ENCODE data around the gene FAM47C.
"Not testable (repeated sequence)": the region's sequence is repeated elsewhere in the genome, so short reads cannot be mapped to it uniquely, and the experiment has no call there.

Gene FAM47C

DNA sequence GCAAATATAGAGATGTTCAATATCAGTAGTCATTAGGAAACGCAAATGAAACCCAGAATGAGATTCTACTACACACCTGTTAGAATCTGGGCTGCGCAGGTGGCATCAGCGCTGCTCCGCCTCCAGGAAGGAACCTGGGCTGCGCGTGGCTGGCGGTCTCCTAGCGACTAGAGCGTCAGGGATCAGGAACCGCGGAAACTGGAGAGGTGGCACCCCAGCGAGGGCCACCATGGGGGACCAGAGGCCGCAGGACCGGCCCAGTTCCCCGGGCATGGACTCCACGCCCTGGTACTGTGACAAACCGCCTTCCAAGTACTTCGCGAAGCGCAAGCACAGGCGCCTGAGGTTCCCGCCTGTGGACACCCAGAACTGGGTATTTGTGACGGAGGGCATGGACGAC lies at the start of gene FAM47C:
TSS of gene FAM47C (plus strand) at position 185 of the 400 bp plus-strand sequence. CDS start at position 230, 45 bp downstream.
- FAIRE-seq; DNase-seq (ENCODE audit: insufficient read length, low spot score): not testable (repeated sequence)

- DNase-seq (ENCODE audit: insufficient read length, low spot score) (no peak), FAIRE-seq (no peak)
- TF ChIP-seq CTCF (IDR thresholded peaks at IDR 0.05; ENCODE audit: insufficient read depth, missing control alignments), result no peak
Observed at GRCh38 chrX:36961590-36961989, 46.6 kb upstream of the FAM47C start.

DNA sequence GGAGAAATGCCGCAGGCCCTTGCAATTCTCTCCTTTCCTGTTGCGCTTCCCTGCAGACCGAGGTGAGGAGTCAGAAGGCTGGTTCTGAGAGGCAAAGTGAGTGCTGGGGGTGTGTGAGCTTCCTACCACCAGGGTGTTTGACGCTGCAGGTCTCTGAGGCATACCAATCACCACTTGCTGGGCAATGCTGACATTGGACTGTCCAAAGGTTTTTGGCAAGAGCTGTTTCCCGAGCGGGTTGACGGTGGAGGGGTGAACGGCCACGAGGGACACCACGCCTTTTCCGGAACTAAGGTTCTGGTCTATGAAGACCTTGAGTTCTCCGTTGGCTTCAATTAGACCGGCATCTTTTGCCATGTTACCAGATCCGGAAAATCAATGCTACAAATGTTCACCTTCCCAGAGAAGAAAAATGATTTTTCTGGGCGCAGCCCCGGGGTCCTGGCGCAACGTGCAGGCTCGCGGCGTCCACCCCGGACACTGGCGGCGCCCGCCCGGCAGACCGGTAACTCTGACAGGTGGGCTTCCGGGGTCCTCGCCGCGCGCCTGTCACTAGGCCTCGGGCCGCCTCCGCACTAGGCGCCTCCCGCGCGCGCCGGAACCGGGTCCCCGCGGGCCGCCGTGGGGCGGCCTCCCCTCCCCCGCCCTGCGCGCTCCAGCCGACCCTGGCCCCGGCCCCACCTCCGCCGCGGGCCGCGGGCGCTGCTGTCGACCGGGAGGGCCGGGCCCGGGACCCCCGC lies 44.9 kb upstream of the FAM47C start:
- FAIRE-seq (no peak), DNase-seq (ENCODE audit: insufficient read length, low spot score) (no peak)
- TF ChIP-seq CTCF (IDR thresholded peaks at IDR 0.05; ENCODE audit: insufficient read depth, missing control alignments), result no peak

DNA sequence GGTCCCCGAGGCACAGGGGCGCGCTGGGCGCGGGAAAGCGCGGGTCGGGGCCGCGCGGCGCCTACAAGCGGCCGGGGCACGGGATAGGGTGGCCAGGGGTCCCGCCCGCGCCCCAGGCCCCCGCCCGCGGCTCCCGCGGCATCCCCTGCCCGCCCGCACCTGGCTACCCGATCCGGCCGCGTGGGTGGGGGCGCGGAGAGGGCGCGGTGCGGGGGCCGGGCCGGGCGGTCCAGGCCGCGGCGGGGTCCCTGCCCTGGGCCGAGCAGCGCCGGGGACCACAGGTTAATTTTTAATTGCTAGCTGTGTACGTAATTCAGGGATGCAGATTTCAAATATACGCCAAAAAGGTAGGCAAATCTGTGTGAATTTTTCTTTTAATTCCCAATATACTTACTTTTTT lies 44.3 kb upstream of the FAM47C start:
- DNase-seq (ENCODE audit: insufficient read length, low spot score) (no peak), FAIRE-seq (no peak)
- no peak for TF ChIP-seq CTCF (IDR thresholded peaks at IDR 0.05; ENCODE audit: insufficient read depth, missing control alignments)

GRCh38 chrX:36973575-36973974 lies 34.6 kb upstream of the FAM47C start:
- TF ChIP-seq CTCF (IDR thresholded peaks at IDR 0.05; ENCODE audit: insufficient read depth, missing control alignments), result no peak
- DNase-seq (ENCODE audit: insufficient read length, low spot score), result no peak
- no peak for FAIRE-seq

GRCh38 chrX:36974911-36975310 lies 33.3 kb upstream of the FAM47C start:
- FAIRE-seq, result no peak
- no peak for TF ChIP-seq CTCF (IDR thresholded peaks at IDR 0.05; ENCODE audit: insufficient read depth, missing control alignments)
- no peak for DNase-seq (ENCODE audit: insufficient read length, low spot score)

- DNase-seq (ENCODE audit: insufficient read length, low spot score), result no peak
- TF ChIP-seq CTCF (IDR thresholded peaks at IDR 0.05; ENCODE audit: insufficient read depth, missing control alignments), result no peak
- FAIRE-seq, result no peak
Observed at GRCh38 chrX:36978886-36979285, 29.3 kb upstream of the FAM47C start.
